Activated CD8-positive, alpha-beta memory T cell treated with anti-CD3 and anti-CD28 coated beads for 4 hours (primary cell): Measurements from ENCODE around the gene APOL1.

Experiments used
- DNase-seq, 2 donors: peaks; one replicate each; pipeline ENCODE4 v3.0.0-alpha.2; 2020; ENCODE audit warnings: low read depth in 2 of 2

Gene APOL1

DNA sequence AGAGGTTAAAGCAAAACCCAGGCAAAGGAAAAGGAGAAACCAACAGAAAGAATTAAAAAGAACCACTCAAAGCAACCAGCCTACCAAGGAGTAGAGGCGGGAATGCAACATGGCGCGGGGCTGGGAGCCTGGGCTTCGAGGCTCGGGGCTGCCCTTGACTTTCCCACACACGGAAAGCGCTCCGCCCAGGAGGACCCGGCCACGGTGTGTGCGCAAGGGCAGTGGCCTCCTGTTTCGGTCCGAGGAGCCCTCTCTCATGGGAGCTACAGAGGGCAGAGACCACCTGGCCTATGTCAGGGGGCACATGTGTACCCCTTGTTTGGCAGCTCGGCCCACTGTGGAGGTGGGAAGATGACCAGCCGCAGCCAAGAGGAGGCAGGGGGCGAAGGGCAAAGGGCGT is 55.9 kb downstream of the APOL1 start:
- DNase-seq = no peak

DNA sequence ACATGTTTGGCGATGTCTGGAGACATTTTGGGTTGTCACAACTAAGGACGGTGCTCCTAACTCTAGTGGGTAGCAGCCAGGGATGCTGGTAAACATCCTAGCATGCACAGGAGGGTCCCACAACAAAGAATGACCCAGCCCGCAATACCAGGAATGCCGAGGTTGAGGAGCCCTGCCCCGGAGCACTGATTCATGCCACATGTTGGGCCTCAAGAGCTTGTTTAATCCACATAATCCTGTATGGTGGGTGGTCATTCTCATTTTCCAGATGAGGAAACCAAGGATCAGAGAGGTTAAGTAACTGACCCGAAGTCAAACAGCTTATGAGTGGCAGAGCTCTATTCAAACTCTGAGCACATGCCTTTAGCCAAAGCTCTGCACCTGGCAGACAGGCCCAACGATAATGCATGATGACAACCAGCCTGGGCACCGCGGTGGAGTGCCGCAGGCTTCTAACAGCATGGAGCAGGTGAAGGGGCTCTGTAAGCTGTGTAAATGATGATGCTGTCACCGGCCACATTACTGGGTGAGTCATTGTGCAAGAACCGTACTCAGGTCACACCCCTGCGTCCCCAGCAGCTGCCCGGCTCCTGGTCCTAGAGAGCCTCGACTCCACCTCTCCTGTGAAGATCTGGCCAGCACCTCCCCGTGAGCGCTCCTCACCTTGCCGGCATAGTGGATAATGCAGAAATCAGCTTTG is 58.6 kb downstream of the APOL1 start:
- no peak for DNase-seq

DNA sequence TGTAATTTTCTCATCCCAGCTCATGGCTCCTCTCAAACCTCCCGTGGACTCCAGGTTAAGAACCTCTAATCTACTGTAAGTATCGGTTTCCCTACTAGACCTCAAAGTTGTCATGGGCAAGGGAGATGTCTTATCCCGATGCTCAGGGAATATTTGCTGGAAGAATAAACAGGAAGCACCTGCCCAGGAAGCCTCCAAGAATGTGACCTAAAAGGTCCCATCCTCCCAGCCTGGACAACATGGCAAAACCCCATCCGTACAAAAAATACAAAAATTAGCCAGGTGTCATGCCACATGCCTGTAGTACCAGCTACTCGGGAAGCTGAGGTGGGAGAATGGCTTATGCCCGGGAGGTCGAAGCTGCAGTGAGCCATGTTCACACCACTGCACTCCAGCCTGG is 62.4 kb downstream of the APOL1 start:
- DNase-seq = no peak

DNA sequence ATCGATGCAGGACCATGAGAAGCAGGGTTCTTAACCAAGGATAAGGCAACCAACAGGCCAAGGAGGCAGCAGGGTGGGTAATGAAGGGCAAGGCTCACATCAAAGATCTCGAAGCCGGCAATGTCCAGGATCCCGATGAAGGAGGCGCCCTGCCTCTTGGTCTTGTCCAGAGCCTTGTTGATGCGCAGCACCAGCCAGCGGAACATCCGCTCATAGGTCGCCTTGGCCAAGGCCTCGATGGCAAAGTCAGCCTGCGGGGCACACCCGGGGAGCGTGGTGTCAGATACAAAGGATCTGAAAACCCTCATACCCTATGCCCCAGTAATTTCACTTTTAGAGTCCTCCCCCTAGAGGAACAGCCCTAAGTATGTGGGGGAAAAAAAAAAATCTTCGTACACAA is 63.5 kb downstream of the APOL1 start:
- DNase-seq = no peak
